Adrenal gland (tissue), 12 donors: ENCODE data around the gene GPLD1. TPM values are rescaled to one million over a fixed set of nuclear protein-coding genes. Genes with fewer than 3 reads are reported as not detected.
"Not testable (repeated sequence)": the region's sequence is repeated elsewhere in the genome, so short reads cannot be mapped to it uniquely, and the experiment has no call there.

Experiments used
- DNase-seq, 7 donors: peaks; one replicate each; pipeline ENCODE4 v3.0.0-alpha.2; 2019 to 2020
- H3K27ac ChIP-seq, 5 donors: fragments of 200-600 bp; sonication (generic) in 4 of 5; 1 replicate in 3 of 5; 2 replicates in 2 of 5; pipeline versions ENCODE4 v1.5.1 to v1.8.0; 2016 to 2020; ENCODE audit warnings: mild to moderate bottlenecking in 1 of 5
- H3K27me3 ChIP-seq: fragments of 200-600 bp; 2 replicates; pipeline ENCODE4 v1.8.0; 2021
- H3K36me3 ChIP-seq, 2 donors: fragments of 200-600 bp; replicated peaks in 1 of 2; 1 replicate in 1 of 2; 2 replicates in 1 of 2; pipeline versions ENCODE4 v1.5.1 to v1.8.0; 2018 to 2022
- H3K4me1 ChIP-seq, 2 donors: fragments of 200-600 bp; replicated peaks in 1 of 2; 1 replicate in 1 of 2; 2 replicates in 1 of 2; pipeline versions ENCODE4 v1.5.1 to v1.8.0; 2018 to 2021
- H3K4me3 ChIP-seq, 4 donors: fragments of 200-600 bp; sonication (generic) in 3 of 4; one replicate each; pipeline ENCODE4 v1.5.1; 2016 to 2018
- H3K9me3 ChIP-seq, 3 donors: fragments of 200-600 bp; sonication (generic) in 1 of 3; replicated peaks in 1 of 3; 1 replicate in 2 of 3; 2 replicates in 1 of 3; pipeline versions ENCODE4 v1.5.1 to v1.8.0; 2016 to 2021
- POLR2A ChIP-seq, 2 donors: fragments of 450-650 bp; IDR thresholded peaks; one replicate each; pipeline ENCODE4 v1.6.1; 2017; ENCODE audit warnings: antibody characterized with exemption in 2 of 2, mild to moderate bottlenecking in 2 of 2, moderate library complexity in 1 of 2
- WGBS, 4 donors: extraction: QIAGEN DNeasy Blood & Tissue Kit in 2 of 4; methylation state at CpG; one replicate each; pipeline versions ENCODE4 v1.1.5 to v1.1.7; 2013 to 2017; 5-methylcytosine and 5-hydroxymethylcytosine counted together
- intact Hi-C, 2 donors: fragments of 100-400 bp; cut with DNase I; formaldehyde crosslinking; loops; one replicate each; pipeline versions ENCODE4 v1.14.1 to v1.15.0; 2022 to 2023
- polyA plus RNA-seq, 3 donors: library from polyadenylated mRNA; stranded (reverse); fragments of 200-250 nt in 2 of 3; fragments of 350-450 nt in 1 of 3; fragmentation: Illumina TruSeq in 1 of 3; extraction: RNeasy Lipid Tissue Mini Kit (QIAGEN cat#74804) in 1 of 3; gene quantifications; one replicate each; pipeline ENCODE4 v1.2.3, GENCODE V29; 2013 to 2014
- total RNA-seq, 9 donors: library from RNA; depleted of rRNA in 4 of 9; stranded (reverse); fragments of >200 nt in 4 of 9; fragments of 120-200 nt in 1 of 9; fragmentation: NEBNext Ultra II Directional in 1 of 9; extraction: Animal tissue kit (Norgen Biotek cat#: 25700) in 1 of 9; gene quantifications; one replicate each; pipeline versions ENCODE4 v1.1.0 to v1.2.4, GENCODE V29; 2013 to 2023
- TF ChIP-seq, protein P1 (sequence below), 6 experiments: fragments of 450-650 bp in 4 of 6; fragments of 200-600 bp in 2 of 6; sonication (generic) in 1 of 6; IDR thresholded peaks; 1 replicate in 5 of 6; 2 replicates in 1 of 6; pipeline versions ENCODE4 v1.5.1 to v1.8.0; 2016 to 2021; ENCODE audit warnings: antibody characterized with exemption in 6 of 6, mild to moderate bottlenecking in 2 of 6, moderate library complexity in 1 of 6
- donor health status: healthy with polysubstance abuse.
- donor health status: Bipolar disorder and iron deficiency.
- donor health status: DM: yes; HTN: yes; CAD: no.
- donor health status: DM: no; HTN: no; CAD: no.
- donor health status: DM: no; HTN: no; CAD: no.
- donor health status: DM: yes; HTN: yes; CAD: no.

GPLD1 gene
- total and polyA plus RNA-seq, 12 donors = 0.34 to 1.8 (median 0.98) TPM

DNA sequence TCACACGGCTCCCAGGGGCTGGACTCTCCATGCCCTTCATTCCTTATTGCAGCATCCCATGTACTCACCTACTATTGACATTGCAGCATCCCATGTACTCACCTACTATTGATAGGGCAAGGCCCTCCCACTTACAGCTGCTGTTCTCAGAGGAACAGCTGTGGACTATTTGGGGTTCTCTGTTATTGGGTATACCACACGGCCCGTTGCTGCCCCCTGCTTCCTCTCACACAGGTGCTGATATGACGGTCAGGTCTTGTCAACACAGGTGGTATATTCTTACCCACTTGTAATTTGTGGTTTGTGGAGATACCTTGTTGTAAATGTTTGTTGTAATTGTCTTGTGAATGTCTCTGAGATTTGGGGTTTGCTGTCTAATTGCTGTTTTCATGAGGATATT lies 24.2 kb upstream of the GPLD1 start:
- TF ChIP-seq, protein P1, sequence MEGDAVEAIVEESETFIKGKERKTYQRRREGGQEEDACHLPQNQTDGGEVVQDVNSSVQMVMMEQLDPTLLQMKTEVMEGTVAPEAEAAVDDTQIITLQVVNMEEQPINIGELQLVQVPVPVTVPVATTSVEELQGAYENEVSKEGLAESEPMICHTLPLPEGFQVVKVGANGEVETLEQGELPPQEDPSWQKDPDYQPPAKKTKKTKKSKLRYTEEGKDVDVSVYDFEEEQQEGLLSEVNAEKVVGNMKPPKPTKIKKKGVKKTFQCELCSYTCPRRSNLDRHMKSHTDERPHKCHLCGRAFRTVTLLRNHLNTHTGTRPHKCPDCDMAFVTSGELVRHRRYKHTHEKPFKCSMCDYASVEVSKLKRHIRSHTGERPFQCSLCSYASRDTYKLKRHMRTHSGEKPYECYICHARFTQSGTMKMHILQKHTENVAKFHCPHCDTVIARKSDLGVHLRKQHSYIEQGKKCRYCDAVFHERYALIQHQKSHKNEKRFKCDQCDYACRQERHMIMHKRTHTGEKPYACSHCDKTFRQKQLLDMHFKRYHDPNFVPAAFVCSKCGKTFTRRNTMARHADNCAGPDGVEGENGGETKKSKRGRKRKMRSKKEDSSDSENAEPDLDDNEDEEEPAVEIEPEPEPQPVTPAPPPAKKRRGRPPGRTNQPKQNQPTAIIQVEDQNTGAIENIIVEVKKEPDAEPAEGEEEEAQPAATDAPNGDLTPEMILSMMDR (IDR thresholded peaks at IDR 0.05) = no peak
- no peak for TF ChIP-seq POLR2A (IDR thresholded peaks at IDR 0.05)
- no peak overlapping the region for H3K27ac ChIP-seq
- H3K4me1 ChIP-seq = no peaks in the 10 kb centered on the region
- H3K27me3 ChIP-seq = no peaks in the 10 kb centered on the region
- no peaks in the 10 kb centered on the region for H3K9me3 ChIP-seq
- no peaks in the 10 kb centered on the region for H3K36me3 ChIP-seq
- H3K4me3 ChIP-seq = no peak overlapping the region
- intact Hi-C loops = no loop called here
- no peak for DNase-seq
- 93 to 96% (median 94%) methylated on average over 4 of the region's 4 CpGs for WGBS, 4 donors

DNA sequence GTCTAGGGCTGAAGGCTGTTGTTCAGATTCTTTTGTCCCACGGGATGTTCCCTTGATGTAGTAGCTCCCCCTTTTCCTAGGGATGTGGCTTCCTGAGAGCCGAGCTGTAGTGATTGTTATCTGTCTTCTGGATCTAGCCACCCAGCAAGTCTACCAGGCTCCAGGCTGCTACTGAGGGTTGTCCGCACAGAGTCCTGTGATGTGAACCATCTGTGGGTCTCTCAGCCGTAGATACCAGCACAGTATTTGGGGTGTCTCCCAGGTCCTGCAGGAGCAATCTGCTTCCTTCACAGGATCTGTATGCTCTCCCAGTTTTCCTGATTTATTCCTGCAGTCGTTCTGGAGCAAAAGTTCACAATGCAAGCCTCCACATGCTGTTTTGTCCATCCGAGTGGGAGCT lies 22.6 kb upstream of the GPLD1 start:
- H3K36me3 ChIP-seq, DNase-seq, H3K27ac ChIP-seq, H3K4me1 ChIP-seq, H3K4me3 ChIP-seq, H3K27me3 ChIP-seq, intact Hi-C loops, H3K9me3 ChIP-seq: not testable (repeated sequence)
- 78 to 81% (median 80%) methylated on average over 4 to 6 of the region's 6 CpGs for WGBS, 4 donors

DNA sequence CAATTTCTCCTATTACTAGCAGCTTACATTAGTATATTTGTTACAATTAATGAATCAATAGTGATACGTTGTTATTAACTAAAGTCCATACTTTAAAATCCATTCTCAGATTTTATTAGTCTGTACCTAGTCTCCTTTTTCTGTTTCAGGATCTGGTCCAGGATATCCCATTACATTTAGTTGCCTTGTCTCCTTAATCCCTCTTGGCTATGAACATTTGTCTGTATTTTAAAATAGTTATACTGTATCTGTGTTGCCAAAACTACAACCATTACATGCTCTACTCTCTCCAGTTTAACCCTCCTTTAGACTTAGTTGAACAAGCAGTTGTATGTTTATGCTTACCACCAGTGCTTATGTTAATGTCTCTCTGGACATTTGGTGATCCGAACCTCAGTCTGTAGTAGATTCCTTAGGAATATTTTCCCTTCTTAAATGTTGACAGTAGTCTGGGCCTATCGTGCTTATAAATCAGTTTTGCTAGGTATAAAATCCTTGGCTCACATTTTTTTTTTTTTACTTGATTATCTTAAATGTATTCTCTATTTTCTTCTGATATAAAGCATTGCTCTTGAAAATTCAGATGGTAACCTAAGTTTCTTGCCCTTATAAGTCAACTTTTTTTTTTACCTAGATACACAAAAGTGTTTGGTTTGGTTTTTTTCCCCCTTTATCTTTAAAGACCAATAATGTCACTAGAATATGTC lies 17.6 kb upstream of the GPLD1 start:
- H3K27me3 ChIP-seq = no peaks in the 10 kb centered on the region
- DNase-seq = no peak
- 89 to 97% (median 93%) methylated on average over 3 of the region's 3 CpGs for WGBS, 4 donors
- no peak overlapping the region for H3K27ac ChIP-seq
- no peaks in the 10 kb centered on the region for H3K9me3 ChIP-seq
- H3K4me3 ChIP-seq = no peak overlapping the region
- H3K4me1 ChIP-seq = no peaks in the 10 kb centered on the region
- TF ChIP-seq POLR2A (IDR thresholded peaks at IDR 0.05) = no peak
- TF ChIP-seq, protein P1 (IDR thresholded peaks at IDR 0.05) = no peak
- intact Hi-C loops = no loop called here
- no peaks in the 10 kb centered on the region for H3K36me3 ChIP-seq

DNA sequence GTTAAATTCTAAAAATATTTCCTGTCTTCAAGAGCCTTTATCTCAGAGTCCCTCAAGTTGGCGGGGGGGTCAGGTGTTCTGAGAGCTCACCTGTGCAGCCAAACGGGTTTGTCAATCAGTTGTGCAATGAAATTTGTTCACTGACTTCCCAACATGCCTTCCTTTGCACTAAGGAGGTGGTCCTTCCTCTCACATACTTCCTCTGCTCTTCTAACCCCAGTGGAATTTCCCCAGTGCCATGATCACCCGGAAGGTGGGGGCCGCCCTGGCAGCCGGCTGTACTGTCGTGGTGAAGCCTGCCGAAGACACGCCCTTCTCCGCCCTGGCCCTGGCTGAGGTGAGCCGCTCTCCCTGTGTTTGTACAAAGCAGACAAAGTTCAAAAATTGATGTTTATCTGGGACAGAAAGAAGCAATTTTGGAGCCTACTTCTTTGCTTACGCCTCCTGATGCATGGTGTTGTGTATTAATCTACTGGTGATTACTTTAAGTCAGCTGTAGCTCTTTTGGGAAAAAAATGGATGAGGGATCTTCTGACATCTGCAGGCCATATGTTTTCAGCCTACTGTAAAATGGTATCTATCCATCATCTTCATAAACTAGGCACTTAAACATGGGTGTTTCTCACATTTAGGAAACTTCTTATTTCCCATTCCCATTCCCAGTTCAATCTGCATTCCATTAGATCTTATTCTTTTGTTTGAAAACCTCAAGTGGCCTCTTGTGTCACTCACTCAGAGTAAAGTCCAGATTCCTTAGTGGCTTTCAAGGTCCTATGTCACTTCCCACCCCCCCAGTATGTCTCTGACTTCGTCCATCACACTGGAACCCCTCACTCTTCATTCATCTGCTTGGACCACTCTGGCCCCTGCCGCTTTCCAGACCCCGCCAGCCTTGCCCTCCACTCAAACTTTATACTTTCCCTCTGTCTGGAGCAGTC lies 15.5 kb upstream of the GPLD1 start:
- no peak for TF ChIP-seq POLR2A (IDR thresholded peaks at IDR 0.05)
- TF ChIP-seq, protein P1 (IDR thresholded peaks at IDR 0.05) = no peak
- Histone ChIP-seq H3K27me3 (no peaks in the 10 kb centered on the region), H3K9me3 (no peaks in the 10 kb centered on the region), H3K27ac (no peak overlapping the region), H3K36me3 (no peaks in the 10 kb centered on the region), H3K4me1 (no peaks in the 10 kb centered on the region), H3K4me3 (no peak overlapping the region)
- DNase-seq = no peak
- 92 to 97% (median 94%) methylated on average over 14 of the region's 14 CpGs for WGBS, 4 donors
- intact Hi-C loops = no loop called here
